Testis (tissue), 2 donors: ENCODE measurements around the gene FUT6.

Source experiments
- CTCF ChIP-seq, 3 experiments: fragments of 450-650 bp in 2 of 3; fragments of 200-600 bp in 1 of 3; sonication (generic) in 1 of 3; IDR thresholded peaks; one replicate each; pipeline ENCODE4 v1.5.1; 2016 to 2019; ENCODE audit warnings: antibody characterized with exemption in 3 of 3, mild to moderate bottlenecking in 2 of 3, moderate library complexity in 1 of 3
- POLR2A ChIP-seq: fragments of 450-650 bp; IDR thresholded peaks from one replicate; pipeline ENCODE4 v1.6.1; 2017; ENCODE audit warnings: antibody characterized with exemption, mild to moderate bottlenecking, moderate library complexity

GRCh38 chr19:5804516-5805461, 34.7 kb downstream of the FUT6 start, which contains the start of gene NRTN:
- TF ChIP-seq CTCF (IDR thresholded peaks at IDR 0.05) (no peak), POLR2A (no peak)
